Cardiac fibroblast (primary cell): ENCODE data around the gene GPR18.
"Not testable (repeated sequence)": the region's sequence is repeated elsewhere in the genome, so short reads cannot be mapped to it uniquely, and the experiment has no call there.

Experiments
- DNase-seq, 2 donors: peaks; one replicate each; pipeline versions ENCODE4 v3.0.0 to v3.0.0-alpha.2; 2010; ENCODE audit warnings: low read depth in 2 of 2
- H3K4me3 ChIP-seq, 2 donors: replicated peaks in 1 of 2; 1 replicate in 1 of 2; 2 replicates in 1 of 2; pipeline ENCODE4 v1.5.1; 2011; ENCODE audit warnings: low read depth in 2 of 2, low read length in 2 of 2, mild to moderate bottlenecking in 2 of 2, moderate library complexity in 1 of 2
- CTCF ChIP-seq: IDR thresholded peaks from one replicate; pipeline ENCODE4 v1.5.1; 2011; ENCODE audit warnings: low read depth, mild to moderate bottlenecking, low read length, inconsistent platforms

The GPR18 gene

GRCh38 chr13:99217461-99218110 lies 40.6 kb downstream of the GPR18 start:
- H3K4me3 ChIP-seq = no peak overlapping the region
- DNase-seq = no peak
- TF ChIP-seq CTCF = no peak

GRCh38 chr13:99215184-99215830 lies 42.9 kb downstream of the GPR18 start:
- no peak overlapping the region for H3K4me3 ChIP-seq
- DNase-seq = no peak
- no peak for TF ChIP-seq CTCF

GRCh38 chr13:99214731-99215130 lies 43.4 kb downstream of the GPR18 start:
- DNase-seq = no peak
- H3K4me3 ChIP-seq = no peak overlapping the region
- TF ChIP-seq CTCF = no peak

GRCh38 chr13:99214232-99214631 lies 43.9 kb downstream of the GPR18 start:
- TF ChIP-seq CTCF = no peak
- no peak for DNase-seq
- no peak overlapping the region for H3K4me3 ChIP-seq

- no peak for DNase-seq
- no peak overlapping the region for H3K4me3 ChIP-seq
- TF ChIP-seq CTCF = no peak
Measured at GRCh38 chr13:99211421-99212035, 46.7 kb downstream of the GPR18 start.

- not testable (repeated sequence) for DNase-seq, H3K4me3 ChIP-seq
Measured at GRCh38 chr13:99210627-99211026, 47.6 kb downstream of the GPR18 start.

GRCh38 chr13:99208845-99209527 lies 49.2 kb downstream of the GPR18 start:
- H3K4me3 ChIP-seq = no peak overlapping the region
- DNase-seq = no peak
- TF ChIP-seq CTCF = no peak
